Measurements from ENCODE around the gene CRX.
"Not testable (repeated sequence)": the region's sequence is repeated elsewhere in the genome, so short reads cannot be mapped to it uniquely, and the experiment has no call there.

Gene CRX

DNA sequence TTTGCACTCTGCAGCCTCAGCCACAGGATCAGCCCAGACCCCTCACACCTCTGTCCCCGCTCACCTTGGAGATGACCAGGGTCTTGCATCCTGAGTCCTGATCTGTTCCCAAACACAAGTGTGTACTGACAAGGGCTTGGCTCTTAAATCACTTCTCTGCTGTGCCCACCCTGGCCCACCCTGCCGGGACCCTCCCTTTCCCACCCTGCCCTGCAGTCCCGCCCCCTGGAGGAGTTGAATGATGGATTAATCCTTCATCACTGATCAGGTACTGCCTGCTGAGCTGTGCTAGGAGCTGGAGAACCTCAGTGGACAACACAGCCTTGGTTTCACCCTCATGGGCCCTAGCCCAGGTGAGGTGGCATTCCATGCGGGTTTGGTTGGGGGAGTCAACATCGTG lies 17.3 kb upstream of the CRX start, which contains the start of gene TPRX1:
TSS of gene TPRX1 (minus strand) at position 101 of the 400 bp plus-strand sequence. CDS start at position 89, 12 bp downstream.
- not testable (repeated sequence) for DNase-seq

GRCh38 chr19:47805313-47805712 lies 16.4 kb upstream of the CRX start:
- DNase-seq = no peak

GRCh38 chr19:47806435-47806834 lies 15.3 kb upstream of the CRX start:
- DNase-seq = no peak

- DNase-seq = peak; percentile 86
Observed at GRCh38 chr19:47813304-47813994, 8.3 kb upstream of the CRX start.

DNA sequence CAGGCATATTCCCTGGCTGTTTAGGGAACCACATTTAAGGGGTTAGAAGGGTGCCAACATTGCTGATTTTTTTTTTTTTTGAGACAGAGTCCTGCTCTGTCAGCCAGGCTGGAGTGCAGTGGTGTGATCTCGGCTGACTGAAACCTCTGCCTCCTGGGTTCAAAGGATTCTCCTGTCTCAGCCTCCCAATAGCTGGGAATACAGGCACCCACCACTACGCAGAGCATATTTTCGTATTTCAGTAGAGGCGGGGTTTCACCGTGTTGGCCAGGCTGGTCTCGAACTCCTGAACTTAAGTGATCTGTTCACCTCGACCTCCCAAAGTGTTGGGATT lies 7.8 kb upstream of the CRX start:
- DNase-seq = no peak

GRCh38 chr19:47816270-47816669 lies 5.5 kb upstream of the CRX start:
- DNase-seq = not testable (repeated sequence)

GRCh38 chr19:47818221-47818620 lies 3.5 kb upstream of the CRX start:
- not testable (repeated sequence) for DNase-seq

GRCh38 chr19:47819858-47820257 lies 1.9 kb upstream of the CRX start:
- DNase-seq = no peak

DNA sequence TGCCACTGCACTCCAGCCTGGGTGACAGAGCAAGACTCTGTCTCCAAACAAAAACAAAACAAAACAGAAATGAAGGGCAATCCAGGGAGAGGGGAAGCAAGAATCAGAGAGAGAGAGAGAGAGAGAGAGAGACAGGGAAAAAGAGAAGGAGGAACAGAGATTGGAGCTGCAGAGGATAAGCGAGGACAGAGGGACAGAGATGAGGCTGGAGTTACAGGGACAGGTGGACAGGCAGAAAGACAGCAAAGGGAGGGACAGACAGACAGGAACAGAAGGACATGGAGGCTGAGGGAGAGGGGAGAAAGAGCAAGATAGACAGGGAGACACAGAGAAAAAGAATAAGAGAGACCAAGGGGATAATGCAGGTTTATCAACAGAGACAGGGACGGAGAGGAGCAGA lies 1.3 kb upstream of the CRX start:
- no peak for DNase-seq

- DNase-seq = no peak
Observed at GRCh38 chr19:47824396-47824795, 2.7 kb downstream of the CRX start.

DNA sequence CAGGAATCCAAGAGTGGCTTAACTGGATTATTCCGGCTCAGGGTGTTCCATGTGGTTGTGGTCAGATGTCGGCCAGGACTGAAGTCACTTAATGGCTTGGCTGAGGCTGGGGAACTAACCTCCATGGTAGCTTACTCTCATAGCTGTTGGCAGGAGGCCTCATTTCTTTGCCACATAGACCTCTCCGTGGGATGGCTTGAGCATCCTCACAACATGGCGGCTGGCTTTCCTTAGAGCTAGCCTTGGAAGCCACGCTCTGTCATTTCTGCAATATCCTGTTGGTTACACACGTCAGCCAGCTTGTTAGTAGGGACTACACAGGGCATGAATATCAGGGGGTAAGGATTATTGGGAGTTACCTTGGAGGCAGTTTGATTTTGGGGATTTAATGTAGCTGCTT lies 5.1 kb downstream of the CRX start:
- DNase-seq = no peak

DNA sequence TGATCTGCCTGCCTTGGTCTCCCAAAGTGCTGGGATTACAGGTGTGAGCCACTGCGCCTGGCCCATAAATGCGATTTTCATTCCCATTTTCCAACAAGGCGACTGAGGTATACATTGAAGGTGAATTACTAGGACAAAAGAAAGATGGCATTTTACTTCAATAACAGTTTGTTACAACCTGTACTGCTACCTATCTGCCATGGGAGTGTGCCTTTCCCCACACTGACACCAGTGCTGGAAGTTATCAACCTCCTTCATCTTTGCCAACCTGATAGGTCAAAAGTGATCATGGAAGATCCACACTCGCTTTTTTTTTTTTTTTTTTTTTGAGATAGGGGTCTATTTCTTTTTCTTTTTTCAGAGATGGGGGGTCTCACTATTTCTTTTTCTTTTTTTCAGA lies 11.0 kb downstream of the CRX start:
- no peak for DNase-seq

- DNase-seq = no peak
Observed at GRCh38 chr19:47836038-47836437, 14.3 kb downstream of the CRX start.

GRCh38 chr19:47839411-47839810 lies 17.7 kb downstream of the CRX start:
- no peak for DNase-seq

DNA sequence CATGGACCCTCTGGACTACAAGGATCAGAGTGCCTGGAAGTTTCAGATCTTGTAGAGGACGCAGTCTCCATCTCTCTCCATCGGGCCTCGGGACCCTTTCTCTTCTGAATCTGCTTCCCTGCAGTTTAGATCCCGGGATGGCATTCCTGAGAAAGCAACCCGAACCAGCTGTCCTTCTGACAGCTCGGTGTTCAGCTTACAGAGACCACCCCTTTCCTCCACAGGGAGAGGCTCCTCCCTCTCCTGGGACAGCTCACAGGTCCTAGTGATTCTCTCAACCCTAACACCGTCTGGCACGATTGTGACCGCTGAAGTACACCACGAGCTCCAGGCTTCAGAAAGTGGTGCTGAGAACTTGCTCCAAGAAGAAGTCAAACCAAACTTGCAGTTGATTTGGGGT lies 18.2 kb downstream of the CRX start:
- DNase-seq = no peak

- no peak for DNase-seq
Observed at GRCh38 chr19:47842941-47843340, 21.2 kb downstream of the CRX start.

GRCh38 chr19:47848425-47848822 lies 26.7 kb downstream of the CRX start:
- DNase-seq = no peak

GRCh38 chr19:47848823-47849473 lies 27.2 kb downstream of the CRX start:
- peak; percentile 40 for DNase-seq

GRCh38 chr19:47853003-47853402 lies 31.3 kb downstream of the CRX start:
- no peak for DNase-seq

- no peak for DNase-seq
Observed at GRCh38 chr19:47854459-47854858, 32.7 kb downstream of the CRX start.

DNA sequence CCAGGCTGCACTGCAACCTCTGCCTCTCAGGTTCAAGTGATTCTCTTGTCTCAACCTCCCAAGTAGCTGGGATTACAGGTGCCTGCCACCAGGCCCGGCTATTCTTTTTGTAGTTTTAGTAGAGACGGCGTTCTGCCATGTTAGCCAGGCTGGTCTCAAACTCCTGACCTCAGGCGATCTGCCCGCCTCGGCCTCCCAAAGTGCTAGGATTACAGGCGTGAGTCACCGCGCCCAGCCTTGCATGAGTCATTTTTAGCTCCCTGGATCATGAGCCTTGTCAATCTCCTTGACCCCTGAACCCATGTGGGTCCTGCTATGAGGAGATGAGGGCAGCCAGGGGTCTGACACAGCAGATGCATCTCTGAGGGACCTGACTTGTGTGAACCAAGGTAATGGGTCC lies 36.5 kb downstream of the CRX start:
- DNase-seq = not testable (repeated sequence)

DNA sequence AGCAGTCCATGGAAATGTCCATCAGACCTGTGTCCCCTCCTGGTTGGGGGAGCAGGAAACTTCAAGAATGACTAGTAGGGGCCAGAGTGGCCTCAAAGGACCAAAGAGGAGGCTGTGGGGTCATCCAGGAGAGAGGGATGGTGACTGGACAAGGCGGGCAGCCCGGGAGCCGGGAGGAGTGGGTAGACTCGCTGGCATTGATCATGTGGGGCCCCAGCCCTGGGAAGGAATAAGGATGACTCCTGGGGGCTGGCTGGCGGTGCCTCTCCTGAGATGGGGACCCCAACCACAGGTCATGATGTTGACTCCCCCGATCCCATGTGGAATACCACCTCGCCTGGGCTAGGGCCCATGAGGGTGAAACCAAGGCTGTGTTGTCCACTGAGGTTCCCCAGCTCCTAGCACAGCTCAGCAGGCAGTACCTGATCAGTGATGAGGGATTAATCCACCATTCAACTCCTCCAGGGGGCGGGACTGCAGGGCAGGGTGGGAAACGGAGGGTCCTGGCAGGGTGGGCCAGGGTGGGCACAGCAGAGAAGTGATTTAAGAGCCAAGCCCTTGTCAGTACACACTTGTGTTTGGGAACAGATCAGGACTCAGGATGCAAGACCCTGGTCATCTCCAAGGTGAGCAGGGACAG lies 37.0 kb downstream of the CRX start, which contains the start of gene TPRX2:
TSS of gene TPRX2 (plus strand) at position 590 of the 640 bp plus-strand sequence. CDS start at position 602, 12 bp downstream.
- not testable (repeated sequence) for DNase-seq

DNA sequence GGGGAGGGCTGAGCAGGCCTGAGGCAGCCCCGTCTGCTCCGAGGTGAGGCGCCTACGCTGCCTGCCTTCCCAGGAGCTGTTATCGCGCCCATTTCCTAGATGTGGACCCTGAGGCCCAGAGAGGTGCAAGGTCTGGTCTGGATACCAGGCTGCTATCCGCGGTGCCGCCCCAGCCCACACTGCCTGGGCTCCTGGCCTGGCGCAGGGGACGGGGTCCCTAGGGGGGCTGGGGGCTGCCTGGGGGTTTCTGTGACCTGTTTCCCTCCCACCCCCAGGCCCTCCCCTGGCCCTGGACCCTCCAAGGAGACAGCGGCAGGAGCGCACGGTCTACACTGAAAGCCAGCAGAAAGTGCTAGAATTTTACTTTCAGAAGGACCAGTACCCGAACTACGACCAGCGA lies 38.1 kb downstream of the CRX start:
- not testable (repeated sequence) for DNase-seq
